HG03575 (cell line): ENCODE measurements around the gene ITPR1.

Experiments
- ATAC-seq: cut with Tn5 transposase; IDR thresholded peaks from one replicate; pipeline ENCODE4 v1.9.1; 2021; ENCODE audit not compliant: unreplicated experiment, insufficient number of reproducible peaks, low FRiP score; ENCODE audit errors: extremely low read depth

The ITPR1 gene

GRCh38 chr3:4772858-4773257 lies 279.7 kb downstream of the ITPR1 start:
- no peak for ATAC-seq

GRCh38 chr3:4773583-4773982 lies 280.4 kb downstream of the ITPR1 start:
- ATAC-seq = no peak

DNA sequence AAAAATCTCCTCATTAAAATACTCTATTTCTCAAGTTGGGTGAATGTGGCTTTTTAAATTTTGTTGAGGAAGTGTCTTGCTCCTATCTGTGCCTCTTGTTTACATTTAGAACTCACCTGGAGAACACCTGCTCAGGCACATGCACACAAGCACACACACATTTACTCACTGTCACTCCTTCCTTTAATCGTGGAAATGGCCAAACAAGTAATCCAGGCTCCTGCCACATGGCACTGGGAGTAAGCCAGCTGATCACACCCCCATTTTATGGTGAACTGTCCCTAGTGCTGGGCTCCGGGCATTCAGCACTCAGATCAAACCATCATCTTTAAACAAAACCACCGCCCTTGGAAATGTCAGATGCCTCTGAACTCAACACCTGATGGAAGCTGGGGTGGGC lies 281.4 kb downstream of the ITPR1 start:
- no peak for ATAC-seq

DNA sequence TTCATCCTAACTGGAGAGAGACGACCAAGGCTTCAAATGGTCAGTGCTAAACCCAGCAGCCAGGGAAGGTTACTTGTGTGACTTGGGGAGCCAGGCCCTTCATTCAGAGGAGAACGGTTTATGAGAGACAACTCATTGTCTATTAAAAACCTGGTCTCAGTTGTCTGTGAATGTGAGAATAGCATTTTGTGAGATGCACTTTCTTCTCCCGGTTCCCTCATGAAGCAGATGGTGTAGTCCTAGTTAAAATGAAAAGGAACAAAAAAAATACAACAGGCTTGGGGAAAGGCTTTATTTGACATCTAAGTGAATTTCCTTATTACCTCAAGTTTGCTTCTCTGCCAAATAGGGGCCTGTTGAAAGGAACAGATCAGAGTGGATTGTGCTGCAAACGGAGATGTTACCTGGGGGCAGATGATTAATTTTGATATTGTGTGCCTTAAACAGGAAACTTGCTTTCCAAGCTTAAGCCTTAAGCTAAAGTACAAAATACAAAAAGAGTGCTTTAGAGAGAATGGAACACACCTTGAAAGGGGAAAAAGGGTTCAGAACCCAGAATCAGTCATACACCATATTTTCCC lies 283.3 kb downstream of the ITPR1 start:
- peak; percentile 14 for ATAC-seq

GRCh38 chr3:4776980-4777581 lies 283.9 kb downstream of the ITPR1 start:
- ATAC-seq = peak; percentile 95

DNA sequence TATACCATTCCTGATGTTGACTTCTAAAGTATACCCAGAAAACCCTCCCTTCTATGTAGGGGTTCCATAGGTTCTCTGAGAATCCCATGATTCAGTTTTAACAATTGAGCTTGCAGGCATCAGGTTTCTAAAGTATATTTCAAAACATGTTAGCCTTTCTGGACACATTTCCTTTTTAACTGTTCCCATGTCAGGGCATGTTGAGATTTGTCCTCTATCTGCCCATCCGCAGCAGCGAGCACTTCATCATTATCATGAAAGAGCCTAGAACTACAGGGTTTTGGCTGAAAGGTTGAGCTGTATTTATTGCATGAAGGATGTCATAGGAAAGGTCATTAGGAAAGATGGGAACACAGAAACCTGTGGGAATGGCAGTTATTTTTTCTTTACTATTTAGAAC lies 285.0 kb downstream of the ITPR1 start:
- ATAC-seq = no peak

DNA sequence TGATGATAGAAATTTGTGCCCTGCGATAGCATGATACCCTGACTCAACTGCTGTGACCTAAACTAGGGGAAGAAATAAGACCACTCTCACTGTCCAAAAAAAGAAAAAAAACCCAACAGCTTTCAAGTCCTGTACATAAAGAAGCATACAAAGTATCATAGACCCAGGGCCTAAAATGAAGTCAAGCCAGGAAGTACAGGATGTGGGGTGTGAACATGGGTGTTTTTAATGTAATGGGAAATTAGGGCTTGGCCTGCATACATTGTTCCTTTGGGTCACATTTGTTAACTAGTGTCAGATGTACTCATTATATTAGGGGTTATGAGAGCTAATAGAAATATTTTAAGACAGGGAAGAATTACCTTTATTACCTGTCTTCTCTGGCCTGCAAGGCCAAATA lies 285.6 kb downstream of the ITPR1 start:
- ATAC-seq = no peak

DNA sequence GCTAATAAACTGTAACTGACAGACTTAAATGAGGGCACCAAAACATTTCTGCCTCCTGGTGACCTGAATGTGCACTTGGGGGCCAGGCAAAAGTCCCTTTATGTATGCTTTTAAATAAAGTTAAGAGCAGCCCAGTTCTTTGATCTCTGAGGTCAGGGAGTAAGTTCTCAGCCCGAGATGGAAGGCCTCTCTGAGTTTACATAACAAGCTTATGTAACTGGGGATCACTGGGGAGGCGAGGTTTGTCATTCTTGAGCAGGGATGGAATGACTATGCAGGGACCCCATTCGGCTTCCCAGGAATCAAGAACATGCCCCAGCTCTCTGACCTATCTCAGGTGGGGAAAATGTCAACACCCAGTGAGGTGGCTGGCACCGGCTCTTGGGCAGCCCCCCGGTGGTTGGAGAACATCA lies 287.4 kb downstream of the ITPR1 start:
- no peak for ATAC-seq

DNA sequence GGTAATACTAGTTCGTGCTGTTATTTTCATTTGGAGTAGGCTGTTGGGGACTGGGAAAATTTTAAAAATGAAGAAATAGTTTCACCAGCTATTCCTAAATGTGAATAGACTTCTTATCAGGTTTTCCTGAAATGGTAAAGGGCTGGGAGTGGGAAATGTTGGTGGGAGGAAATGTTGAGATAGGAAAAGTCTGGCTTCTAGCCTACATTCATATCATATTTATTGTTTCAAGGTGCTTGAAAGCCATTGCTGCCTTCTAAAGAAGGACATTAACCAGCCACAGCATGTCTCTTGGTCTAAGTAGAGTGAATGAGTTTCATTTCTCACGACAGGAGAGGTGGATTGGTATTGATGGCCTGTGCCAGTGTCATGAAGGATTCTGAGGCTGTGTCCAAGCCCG lies 288.9 kb downstream of the ITPR1 start:
- ATAC-seq = no peak

GRCh38 chr3:4785551-4785950 lies 292.4 kb downstream of the ITPR1 start:
- no peak for ATAC-seq

DNA sequence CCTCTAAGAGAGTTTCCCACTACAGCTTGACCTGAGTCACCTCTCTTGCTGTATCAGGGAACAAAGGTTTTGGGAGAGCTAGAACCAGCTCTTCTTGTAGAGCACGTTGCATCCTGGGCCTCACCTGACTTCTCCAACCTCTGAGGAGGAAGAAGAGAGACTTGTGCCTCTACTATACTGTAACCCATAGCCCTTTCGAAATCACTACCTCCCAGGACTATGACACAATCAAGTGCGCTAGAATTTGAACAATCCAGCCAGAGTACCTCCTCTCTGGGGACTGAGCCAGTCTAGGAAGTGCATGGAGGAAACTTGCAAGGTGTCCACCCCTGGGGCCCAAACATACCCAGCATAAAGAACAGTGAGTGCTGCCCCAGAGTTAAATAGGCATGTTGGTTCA lies 293.3 kb downstream of the ITPR1 start:
- no peak for ATAC-seq

- no peak for ATAC-seq
Measured at GRCh38 chr3:4791358-4791757, 298.2 kb downstream of the ITPR1 start.

DNA sequence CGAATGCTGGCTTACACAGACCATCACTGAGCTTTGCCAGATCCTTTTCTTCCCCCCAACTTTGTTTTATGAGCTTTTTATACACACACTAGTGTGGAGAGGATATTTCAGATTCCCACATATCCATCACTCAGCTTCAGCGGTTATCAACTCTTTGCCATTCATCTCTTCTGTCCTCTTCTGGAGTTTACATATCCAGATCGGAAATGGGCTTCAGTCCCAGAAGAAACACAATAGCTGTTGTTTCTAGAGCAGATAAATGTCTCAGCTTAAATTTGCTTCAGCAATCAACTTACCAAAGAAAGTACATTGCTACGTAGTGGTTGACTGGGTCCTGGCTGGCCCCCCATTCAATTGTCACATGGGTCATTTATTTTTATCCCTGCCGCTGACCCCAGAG lies 300.2 kb downstream of the ITPR1 start:
- ATAC-seq = no peak

GRCh38 chr3:4794331-4794730 lies 301.2 kb downstream of the ITPR1 start:
- no peak for ATAC-seq

DNA sequence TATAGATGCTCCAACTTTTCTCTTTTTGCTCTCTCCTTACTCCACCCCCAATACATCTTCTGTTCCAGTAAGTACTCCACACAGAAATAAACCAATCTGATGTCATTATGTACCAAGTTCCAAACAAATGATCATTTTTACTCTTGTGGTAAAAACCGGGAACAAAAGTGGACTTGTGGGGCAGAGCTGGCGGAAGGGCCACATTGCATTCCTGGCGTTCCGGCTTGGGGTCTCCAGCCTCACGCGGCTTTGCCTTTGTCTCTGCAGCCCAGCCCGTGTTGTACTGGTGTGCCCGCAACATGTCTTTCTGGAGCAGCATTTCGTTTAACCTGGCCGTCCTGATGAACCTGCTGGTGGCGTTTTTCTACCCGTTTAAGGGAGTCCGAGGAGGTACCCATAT lies 301.6 kb downstream of the ITPR1 start:
- ATAC-seq = no peak

DNA sequence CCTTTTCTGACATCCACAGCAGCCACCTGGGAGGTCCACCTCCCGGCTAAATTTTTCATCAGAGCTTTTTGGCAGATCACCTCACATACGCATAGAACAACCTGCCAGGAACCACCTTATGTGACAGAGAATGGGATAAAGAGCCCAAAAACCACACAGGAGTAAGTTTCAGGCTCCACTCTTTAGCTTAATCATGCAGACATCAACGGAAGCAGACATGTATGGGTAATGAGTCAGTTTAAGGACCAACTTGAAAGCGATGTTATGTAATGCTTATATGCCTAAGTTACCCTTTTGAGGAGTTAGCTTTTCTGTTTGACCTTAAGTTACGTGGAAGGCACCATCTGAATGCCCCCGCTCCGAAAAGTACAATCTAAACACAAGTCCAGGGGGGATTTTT lies 302.8 kb downstream of the ITPR1 start:
- no peak for ATAC-seq

DNA sequence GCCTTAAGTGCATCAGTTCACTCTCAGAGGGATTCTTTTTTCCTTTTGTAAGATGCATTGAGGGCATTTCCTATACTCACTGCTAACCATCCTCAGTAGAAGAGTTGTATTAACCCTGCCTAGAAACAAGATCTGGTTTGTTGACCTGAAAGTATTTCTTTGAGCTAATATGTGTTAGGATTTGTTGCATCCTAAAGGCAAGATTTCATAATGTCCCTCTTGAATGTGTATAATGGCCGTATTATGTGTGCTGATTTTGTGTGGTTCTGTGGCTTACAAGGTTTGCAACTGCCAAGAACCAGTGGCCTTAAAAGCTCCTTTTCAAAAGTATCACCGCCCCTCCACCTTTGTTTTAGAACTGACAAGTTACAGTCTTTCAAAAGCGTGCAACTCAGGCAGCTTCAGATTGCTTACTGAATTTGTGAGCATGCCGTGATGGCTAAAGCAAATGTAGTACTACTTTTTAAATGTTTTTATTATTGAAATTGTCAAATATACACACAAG lies 304.1 kb downstream of the ITPR1 start:
- ATAC-seq = no peak

DNA sequence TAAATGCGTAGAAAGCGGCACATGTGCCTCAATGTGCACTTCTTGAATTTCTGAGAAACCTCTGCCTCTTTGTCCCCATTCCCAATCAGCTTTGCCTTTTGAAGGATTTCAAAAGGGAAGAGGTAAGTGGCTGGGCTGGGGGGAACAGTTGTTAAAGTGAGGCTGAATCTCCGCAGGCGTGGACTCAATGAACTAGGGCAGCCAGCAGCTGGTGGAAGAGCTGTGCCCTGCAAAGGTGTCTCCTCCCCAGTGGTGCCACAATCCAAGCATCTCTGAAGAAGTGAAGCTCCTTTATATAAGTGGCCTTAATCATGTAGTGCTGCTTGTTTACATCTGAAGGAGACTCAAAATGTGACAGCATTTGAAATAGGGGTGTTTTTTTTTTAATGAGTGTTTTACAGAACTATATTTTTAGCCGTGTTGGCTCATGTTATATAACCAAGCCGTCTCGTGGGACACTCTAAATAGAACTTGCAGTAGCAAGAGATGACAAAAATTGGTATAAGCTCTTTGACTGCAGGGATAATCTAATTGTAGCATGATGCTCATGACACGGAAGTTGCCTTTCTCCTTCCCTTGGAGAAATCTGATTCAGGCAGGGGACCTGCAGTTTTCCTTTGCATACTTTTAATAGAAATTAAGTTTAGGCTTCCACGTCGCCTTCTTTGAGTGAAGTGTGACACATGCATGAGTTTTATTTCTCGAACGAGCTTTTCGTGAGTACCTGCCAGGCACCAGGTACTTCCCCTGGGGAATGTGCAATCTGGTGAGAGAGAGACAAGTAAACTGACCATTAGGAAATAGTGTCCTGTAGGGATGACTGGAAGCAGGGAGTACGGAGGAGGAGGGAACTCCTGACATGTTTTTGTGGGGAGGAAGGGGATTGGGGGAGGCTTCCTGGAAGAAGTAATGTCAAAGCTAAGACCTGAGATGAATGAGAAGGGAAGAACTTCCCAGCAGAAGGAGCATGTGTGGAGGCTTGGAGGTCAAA lies 306.4 kb downstream of the ITPR1 start:
- ATAC-seq = no peak

GRCh38 chr3:4800595-4800994 lies 307.4 kb downstream of the ITPR1 start:
- ATAC-seq = no peak

- no peak for ATAC-seq
Measured at GRCh38 chr3:4801892-4802291, 308.7 kb downstream of the ITPR1 start.
